Mucosa of gallbladder (tissue), 1 donor: ENCODE measurements around the gene CLN5. TPM values are rescaled to one million over a fixed set of nuclear protein-coding genes. Genes with fewer than 3 reads are reported as not detected.
A peak's percentile ranks its signal among the peaks of the same experiment; 100 is the strongest.
"Not testable (repeated sequence)": the region's sequence is repeated elsewhere in the genome, so short reads cannot be mapped to it uniquely, and the experiment has no call there.

Source experiments
- DNase-seq: peaks from one replicate; pipeline ENCODE4 v3.0.0-alpha.2; 2020; ENCODE audit warnings: low spot score
- total RNA-seq: library from RNA; stranded (reverse); gene quantifications from one replicate; pipeline ENCODE4 v1.2.1, GENCODE V29; 2021
- donor health status: DM: no; HTN: no; CAD: no.

Gene CLN5
- 56.9 TPM for total RNA-seq

- DNase-seq = peak; percentile 96
Observed at GRCh38 chr13:76991796-76992547, at the start of gene CLN5. Gene CLN5 (plus strand): TSS chr13:76992081. CDS start chr13:76992099, 18 bp downstream.

GRCh38 chr13:76942363-76942762 is 49.5 kb upstream of the CLN5 start:
- DNase-seq = no peak

DNA sequence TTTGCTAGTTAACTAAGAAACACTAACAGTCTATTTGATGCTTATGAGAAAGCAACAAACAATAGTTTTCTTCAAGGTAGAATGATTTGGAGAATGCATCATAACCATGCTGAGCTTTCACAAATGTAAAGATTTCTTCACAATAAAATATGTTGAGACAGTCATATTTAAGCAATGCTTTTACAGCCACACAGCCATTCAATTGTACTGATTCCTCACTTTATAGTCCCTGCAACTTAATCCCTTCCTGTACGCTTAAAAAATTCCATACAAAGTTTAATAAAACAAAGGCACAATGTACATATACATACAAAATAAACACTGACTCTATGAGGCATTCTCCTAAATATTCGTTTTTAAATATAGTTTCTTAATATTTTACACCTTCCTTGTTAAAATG is 48.2 kb upstream of the CLN5 start:
- DNase-seq = no peak

- DNase-seq = no peak
Observed at GRCh38 chr13:76944456-76944855, 47.4 kb upstream of the CLN5 start.

GRCh38 chr13:76948149-76948548 is 43.7 kb upstream of the CLN5 start, which contains the start of gene ACOD1:
Gene ACOD1 (plus strand): TSS chr13:76948511. CDS start chr13:76948559, 48 bp downstream.
- DNase-seq = no peak

DNA sequence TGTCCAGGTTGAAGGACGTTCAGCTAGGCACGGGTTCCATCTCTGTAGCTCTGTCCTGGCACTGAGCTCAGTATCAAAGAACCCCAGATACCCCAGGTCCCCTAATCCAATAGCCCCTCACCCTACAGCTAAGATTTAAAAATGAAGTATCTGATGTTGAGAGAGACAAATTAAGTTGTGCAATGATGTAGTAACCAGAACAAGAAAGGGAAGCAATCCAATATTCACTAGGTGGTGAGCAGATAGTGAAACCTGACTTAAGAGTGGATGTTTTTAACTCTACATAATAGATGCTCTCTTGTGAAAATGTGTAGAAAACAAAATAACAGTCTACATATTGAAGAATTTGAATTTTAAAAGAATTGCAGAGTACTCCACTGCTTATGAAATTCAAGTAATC is 41.8 kb upstream of the CLN5 start:
- DNase-seq = no peak

DNA sequence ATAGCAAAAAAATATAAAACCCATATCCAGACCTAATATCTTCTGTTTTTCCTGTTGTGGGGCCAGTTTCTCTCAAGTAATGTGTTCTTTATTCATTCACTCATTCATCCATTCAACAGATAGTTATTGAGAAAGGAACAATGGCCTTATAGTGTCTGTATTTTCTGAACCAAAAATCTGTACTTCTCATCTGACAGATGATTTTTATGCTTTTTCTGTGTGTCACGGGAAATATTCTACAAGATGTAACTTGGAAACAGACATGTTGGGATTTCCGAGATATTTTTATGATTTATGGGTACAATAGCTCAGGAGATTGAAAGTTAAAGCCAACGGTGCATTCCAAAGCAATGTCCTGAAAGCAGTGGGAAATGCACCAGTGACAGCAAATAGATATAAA is 37.9 kb upstream of the CLN5 start:
- DNase-seq = no peak

DNA sequence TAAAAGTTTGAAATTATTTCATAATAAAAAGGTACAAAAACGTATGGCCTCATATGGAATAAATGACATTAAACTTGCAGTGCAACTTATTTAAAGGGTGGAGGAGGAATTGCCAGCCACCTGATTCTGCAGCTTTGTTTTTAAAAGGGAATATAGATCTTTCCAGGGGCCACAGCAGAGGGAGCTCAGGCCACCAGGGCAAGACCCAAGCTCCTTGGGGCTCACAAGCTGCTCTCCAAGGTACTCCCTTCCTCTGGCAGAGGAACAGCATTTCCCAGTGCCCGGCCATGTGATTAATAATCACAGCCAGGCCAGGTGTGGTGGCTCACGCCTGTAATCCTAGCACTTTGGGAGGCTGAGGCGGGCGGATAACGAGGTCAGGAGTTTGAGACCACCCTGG is 37.3 kb upstream of the CLN5 start:
- no peak for DNase-seq

DNA sequence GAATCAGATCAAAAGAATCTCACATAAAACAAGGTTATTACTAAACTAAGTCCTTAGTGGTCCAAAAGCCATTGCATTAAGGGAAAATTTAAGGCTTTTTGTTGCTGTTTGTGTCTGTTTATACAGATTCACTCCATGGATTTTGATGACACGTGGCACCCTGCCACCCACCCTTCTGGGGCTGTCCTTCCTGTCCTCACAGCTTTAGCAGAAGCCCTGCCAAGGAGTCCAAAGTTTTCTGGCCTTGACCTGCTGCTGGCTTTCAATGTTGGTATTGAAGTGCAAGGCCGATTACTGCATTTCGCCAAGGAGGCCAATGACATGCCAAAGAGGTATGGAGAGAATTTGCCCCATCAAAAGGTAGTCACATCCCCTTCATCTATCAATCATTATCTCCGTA is 36.7 kb upstream of the CLN5 start:
- peak; percentile 66 for DNase-seq

DNA sequence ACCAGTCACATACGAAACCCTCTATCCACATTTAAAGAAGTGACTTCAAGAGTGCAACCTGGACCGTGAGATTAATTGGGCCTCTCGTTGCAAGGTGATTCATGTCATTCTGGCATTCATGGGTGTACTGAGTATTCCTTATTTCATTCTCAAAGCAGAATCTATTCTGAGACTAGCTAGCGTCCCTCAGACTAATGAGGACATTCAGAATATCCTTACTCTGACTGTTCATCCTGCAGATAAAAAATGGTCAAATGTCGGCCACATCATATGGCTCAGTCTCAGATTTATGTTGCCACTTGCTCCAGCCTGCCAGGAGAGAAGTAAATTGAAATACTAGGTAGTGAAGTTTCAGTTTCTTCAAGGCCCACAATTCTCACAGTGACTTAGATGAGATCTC is 36.2 kb upstream of the CLN5 start:
- DNase-seq = no peak

DNA sequence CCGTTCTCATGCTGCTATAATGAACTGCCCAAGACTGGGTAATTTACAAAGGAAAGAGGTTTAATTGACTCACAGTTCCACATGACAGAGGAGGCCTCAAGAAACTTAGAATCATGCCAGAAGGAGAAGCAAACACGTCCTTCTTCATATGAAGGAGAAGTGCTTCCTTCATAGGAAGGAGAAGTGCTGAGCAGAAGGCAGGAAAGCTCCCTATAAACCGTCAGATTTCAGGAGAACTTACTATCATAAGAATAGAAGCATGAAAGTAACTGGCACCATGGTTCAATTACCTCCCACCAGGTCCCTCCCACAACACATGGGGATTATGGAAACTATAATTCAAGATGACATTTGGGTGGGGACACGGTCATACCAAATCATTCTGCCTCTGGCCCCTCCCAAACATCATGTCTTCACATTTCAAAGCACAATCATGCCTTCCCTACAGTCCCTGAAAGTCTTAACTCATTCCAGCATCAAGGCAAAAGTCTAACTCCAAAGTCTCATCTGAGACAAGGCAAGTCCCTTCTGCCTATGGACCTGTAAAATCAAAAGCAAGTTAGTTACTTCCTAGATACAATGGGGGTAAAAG is 32.9 kb upstream of the CLN5 start:
- DNase-seq = no peak

DNA sequence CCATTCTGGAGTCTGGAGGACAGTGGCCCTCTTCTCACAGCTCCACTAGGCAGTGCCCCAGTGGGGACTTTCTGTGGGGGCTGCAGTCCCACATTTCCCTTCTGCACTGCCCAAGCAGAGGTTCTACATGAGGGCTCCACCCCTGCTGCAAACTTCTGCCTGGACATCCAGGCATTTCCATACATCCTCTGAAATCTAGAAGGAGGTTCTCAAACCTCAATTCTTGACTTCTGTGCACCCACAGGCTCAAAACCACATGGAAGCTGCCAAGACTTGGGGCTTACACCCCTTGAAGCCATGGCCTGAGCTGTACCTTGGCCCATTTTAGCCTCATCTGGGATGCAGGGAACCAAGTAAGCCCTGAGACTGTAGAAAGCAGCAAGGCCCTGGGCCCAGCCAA is 32.1 kb upstream of the CLN5 start:
- DNase-seq = not testable (repeated sequence)

DNA sequence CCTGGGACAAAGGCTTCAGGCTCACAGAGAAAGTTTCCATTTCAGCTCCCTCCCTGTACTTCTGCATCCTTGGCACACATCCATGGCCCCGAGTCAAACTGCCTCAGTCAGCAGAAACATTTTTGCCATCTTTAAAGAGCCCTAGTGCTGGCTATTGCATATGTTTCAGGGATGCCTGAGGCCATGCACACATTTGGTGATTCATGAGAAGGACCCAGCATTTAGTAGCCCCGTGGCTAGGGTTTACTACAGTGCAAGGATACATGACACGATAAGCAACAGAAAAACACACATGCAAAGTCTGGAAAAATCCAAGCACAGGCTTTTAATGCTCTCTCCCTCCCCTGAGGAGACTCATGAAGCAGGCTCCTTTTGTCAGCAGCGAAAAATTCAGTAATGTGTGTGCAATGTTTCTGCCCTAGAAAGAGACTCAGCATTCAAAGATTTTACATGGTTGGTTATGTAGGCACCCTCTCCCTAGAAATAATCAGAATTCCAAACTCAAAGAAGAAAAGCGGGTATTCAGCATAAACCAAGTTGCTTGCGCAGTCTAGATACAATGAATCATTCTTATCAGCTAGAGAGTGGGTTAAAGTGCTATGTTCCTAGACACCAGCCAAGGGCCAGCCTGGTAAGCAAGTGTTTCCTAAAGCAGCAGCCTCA is 26.0 kb upstream of the CLN5 start:
- DNase-seq = peak; percentile 50

DNA sequence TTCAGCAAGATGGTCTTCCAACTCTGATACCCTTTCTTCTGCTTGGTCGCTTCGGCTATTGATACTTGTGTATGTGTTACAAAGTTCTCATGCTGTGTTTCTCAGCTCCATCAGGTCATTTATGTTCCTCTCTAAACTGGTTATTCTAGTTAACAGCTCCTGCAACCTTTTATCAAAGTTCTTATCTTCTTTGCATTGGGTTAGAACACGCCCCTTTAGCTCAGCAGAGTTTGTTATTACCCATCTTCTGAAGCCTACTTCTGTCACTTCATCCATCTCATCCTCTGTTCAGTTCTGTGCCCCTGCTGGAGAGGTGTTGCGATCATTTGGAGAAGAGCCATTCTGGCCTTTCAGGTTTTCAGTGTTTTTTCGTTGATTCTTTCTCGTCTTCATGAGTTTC is 24.9 kb upstream of the CLN5 start:
- no peak for DNase-seq

- DNase-seq = no peak
Observed at GRCh38 chr13:76968041-76968440, 23.8 kb upstream of the CLN5 start.

- DNase-seq = no peak
Observed at GRCh38 chr13:76969488-76970365, 22.2 kb upstream of the CLN5 start.

GRCh38 chr13:76971215-76971614 is 20.7 kb upstream of the CLN5 start:
- DNase-seq = no peak

GRCh38 chr13:76971851-76972829 is 19.7 kb upstream of the CLN5 start:
- no peak for DNase-seq

- DNase-seq = no peak
Observed at GRCh38 chr13:76973920-76974617, 17.8 kb upstream of the CLN5 start.

DNA sequence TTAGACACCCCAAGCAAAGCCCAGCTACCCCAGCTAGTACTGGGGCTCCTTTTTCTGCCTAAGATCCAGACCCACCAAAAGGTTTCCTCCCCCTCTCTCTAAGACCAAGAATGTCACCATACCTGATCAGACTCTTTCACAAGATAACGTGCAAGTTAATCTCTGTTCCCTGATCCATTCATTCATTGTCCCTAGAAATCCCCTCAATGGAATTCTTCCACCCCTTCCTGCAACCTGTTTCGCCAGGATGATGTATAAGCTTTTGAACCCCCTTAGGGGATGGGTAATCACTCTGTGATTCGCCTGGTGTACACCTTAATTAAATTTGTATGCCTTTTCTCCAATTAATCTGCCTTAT is 17.3 kb upstream of the CLN5 start:
- DNase-seq = no peak
